Measurements from ENCODE around the gene UBR2.
A peak's percentile ranks its signal among the peaks of the same experiment; 100 is the strongest.

DNA sequence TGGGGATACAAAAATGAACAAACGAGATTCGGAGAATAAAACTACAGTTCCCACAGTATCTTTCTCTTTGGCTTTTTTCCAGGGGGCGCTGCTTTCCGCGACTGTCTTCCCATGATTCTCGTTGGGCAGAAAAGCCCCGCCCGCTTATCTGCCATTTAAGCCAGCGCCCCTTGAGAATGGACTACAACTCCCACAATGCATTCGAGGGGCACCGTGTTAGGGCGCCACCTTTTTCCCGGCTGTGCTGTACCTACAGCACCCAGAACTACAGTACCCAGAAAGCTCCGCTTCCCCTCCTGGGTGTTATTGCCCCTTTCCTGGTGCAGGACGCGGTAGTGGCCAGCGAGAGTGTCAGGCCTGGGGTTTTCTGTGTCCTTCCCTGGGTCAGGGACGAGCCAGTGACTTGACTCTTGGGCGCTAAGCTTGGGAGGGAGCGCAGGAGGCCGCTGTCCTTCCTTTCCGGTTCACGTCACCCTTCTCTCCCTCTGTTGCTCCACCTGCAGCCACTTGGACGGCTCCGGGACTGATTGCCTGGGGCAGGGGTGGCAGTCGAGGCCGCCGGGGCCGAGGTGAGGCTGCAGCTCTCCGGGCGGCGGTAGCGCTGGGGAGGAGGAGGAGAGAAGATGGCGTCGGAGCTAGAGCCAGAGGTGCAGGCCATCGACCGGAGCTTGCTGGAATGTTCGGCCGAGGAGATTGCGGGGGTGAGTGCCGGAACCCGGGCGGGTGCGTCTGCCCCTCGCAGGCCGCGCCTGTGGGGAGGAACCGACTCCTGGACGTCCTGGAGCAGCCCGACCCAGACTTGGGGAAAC lies at the start of gene UBR2:
- TF ChIP-seq, protein P1, sequence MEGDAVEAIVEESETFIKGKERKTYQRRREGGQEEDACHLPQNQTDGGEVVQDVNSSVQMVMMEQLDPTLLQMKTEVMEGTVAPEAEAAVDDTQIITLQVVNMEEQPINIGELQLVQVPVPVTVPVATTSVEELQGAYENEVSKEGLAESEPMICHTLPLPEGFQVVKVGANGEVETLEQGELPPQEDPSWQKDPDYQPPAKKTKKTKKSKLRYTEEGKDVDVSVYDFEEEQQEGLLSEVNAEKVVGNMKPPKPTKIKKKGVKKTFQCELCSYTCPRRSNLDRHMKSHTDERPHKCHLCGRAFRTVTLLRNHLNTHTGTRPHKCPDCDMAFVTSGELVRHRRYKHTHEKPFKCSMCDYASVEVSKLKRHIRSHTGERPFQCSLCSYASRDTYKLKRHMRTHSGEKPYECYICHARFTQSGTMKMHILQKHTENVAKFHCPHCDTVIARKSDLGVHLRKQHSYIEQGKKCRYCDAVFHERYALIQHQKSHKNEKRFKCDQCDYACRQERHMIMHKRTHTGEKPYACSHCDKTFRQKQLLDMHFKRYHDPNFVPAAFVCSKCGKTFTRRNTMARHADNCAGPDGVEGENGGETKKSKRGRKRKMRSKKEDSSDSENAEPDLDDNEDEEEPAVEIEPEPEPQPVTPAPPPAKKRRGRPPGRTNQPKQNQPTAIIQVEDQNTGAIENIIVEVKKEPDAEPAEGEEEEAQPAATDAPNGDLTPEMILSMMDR (IDR thresholded peaks at IDR 0.05): peak in 4 of 5 experiments; percentile 22 to 42 (median 41)
- peak; percentile 97 for TF ChIP-seq POLR2A (IDR thresholded peaks at IDR 0.05)
- TF ChIP-seq EP300 (IDR thresholded peaks at IDR 0.05; ENCODE audit: low read depth): no peak
- TF ChIP-seq POLR2AphosphoS5 (IDR thresholded peaks at IDR 0.05): peak; percentile 98 to 99 (median 99)
